WTC11 (cell line): ENCODE measurements around the gene TOR4A. TPM values are rescaled to one million over a fixed set of nuclear protein-coding genes. Genes with fewer than 3 reads are reported as not detected.

ENCODE experiments used
- ATAC-seq: fragments of 200-7000 bp; cut with Tn5 transposase; 2 replicates; pipeline ENCODE4 v1.10.0; 2021; ENCODE audit warnings: mild to moderate bottlenecking, moderate library complexity
- CTCF ChIA-PET: fragments of 300-600 bp; sonication (Branson Sonifier 250); formaldehyde crosslinking; loops from one replicate; lab custom pipeline; 2021; ENCODE audit warnings: antibody characterized with exemption; lab: Charles Lee
- POLR2A ChIA-PET: fragments of 350-600 bp; sonication (Branson Sonifier 250); formaldehyde crosslinking; loops from one replicate; lab custom pipeline; 2021; ENCODE audit warnings: antibody characterized with exemption; lab: Charles Lee
- DNase-seq: peaks from one replicate; pipeline ENCODE4 v3.0.0; 2021; ENCODE audit warnings: low spot score
- H3K27ac Mint-ChIP-seq: 2 replicates; pipeline ENCODE4 v1.8.0; 2021; ENCODE audit warnings: mixed read lengths
- H3K27me3 Mint-ChIP-seq: 2 replicates; pipeline ENCODE4 v1.8.0; 2021; ENCODE audit warnings: low read depth, mild to moderate bottlenecking, moderate library complexity, mixed read lengths
- H3K36me3 Mint-ChIP-seq: 2 replicates; pipeline ENCODE4 v1.8.0; 2021; ENCODE audit warnings: mixed read lengths
- H3K4me1 Mint-ChIP-seq: 2 replicates; pipeline ENCODE4 v1.8.0; 2022; ENCODE audit warnings: mixed read lengths
- H3K4me3 Mint-ChIP-seq: 2 replicates; pipeline ENCODE4 v1.8.0; 2021; ENCODE audit warnings: mild to moderate bottlenecking, moderate library complexity, mixed read lengths
- H3K9me3 Mint-ChIP-seq: 2 replicates; pipeline ENCODE4 v1.8.0; 2021; ENCODE audit warnings: mixed read lengths
- AFF4 ChIP-seq: sonication (generic); formaldehyde crosslinking; IDR thresholded peaks from 2 replicates; pipeline ENCODE4 v1.8.1; 2023; ENCODE audit warnings: mild to moderate bottlenecking, missing genetic modification reagents, borderline replicate concordance
- ATF6 ChIP-seq: sonication (generic); formaldehyde crosslinking; IDR thresholded peaks from 2 replicates; pipeline ENCODE4 v1.8.1; 2023; ENCODE audit warnings: mild to moderate bottlenecking, missing genetic modification reagents
- CBFB ChIP-seq: sonication (generic); formaldehyde crosslinking; IDR thresholded peaks from 2 replicates; pipeline ENCODE4 v1.8.1; 2022; ENCODE audit warnings: mild to moderate bottlenecking, low read depth, missing genetic modification reagents
- CREM ChIP-seq: sonication (generic); formaldehyde crosslinking; IDR thresholded peaks from 2 replicates; pipeline ENCODE4 v1.8.1; 2022; ENCODE audit warnings: mild to moderate bottlenecking, missing genetic modification reagents, moderate library complexity
- E2F1 ChIP-seq: sonication (generic); formaldehyde crosslinking; IDR thresholded peaks from 2 replicates; pipeline ENCODE4 v1.8.0; 2022; ENCODE audit warnings: mild to moderate bottlenecking, missing genetic modification reagents
- ESRRA ChIP-seq: sonication (generic); formaldehyde crosslinking; IDR thresholded peaks from 2 replicates; pipeline ENCODE4 v1.8.1; 2022; ENCODE audit warnings: mild to moderate bottlenecking, missing genetic modification reagents, borderline replicate concordance
- FOXJ3 ChIP-seq: sonication (generic); formaldehyde crosslinking; IDR thresholded peaks from 2 replicates; pipeline ENCODE4 v1.9.0; 2021; ENCODE audit warnings: missing genetic modification reagents, mild to moderate bottlenecking, borderline replicate concordance
- FOXP1 ChIP-seq: sonication (generic); formaldehyde crosslinking; IDR thresholded peaks from 2 replicates; pipeline ENCODE4 v1.8.0; 2022; ENCODE audit warnings: missing genetic modification reagents, mild to moderate bottlenecking, moderate library complexity, borderline replicate concordance
- FOXP4 ChIP-seq: sonication (generic); formaldehyde crosslinking; IDR thresholded peaks from 2 replicates; pipeline ENCODE4 v1.8.0; 2022; ENCODE audit warnings: mild to moderate bottlenecking, missing genetic modification reagents
- HMGXB4 ChIP-seq: sonication (generic); formaldehyde crosslinking; IDR thresholded peaks from 2 replicates; pipeline ENCODE4 v1.8.1; 2023; ENCODE audit warnings: mild to moderate bottlenecking, moderate library complexity, missing genetic modification reagents
- IRF1 ChIP-seq: sonication (generic); formaldehyde crosslinking; IDR thresholded peaks from 2 replicates; pipeline ENCODE4 v1.8.0; 2023; ENCODE audit warnings: missing genetic modification reagents
- MYBL2 ChIP-seq: sonication (generic); formaldehyde crosslinking; IDR thresholded peaks from 2 replicates; pipeline ENCODE4 v1.8.1; 2023; ENCODE audit warnings: mild to moderate bottlenecking, moderate library complexity, missing genetic modification reagents
- OVOL2 ChIP-seq: fragments of 250-450 bp; sonication (Bioruptor Pico); IDR thresholded peaks from 2 replicates; pipeline ENCODE4 v1.9.0; 2021; ENCODE audit warnings: mild to moderate bottlenecking, borderline replicate concordance
- SMAD3 ChIP-seq: sonication (generic); formaldehyde crosslinking; IDR thresholded peaks from 2 replicates; pipeline ENCODE4 v1.8.0; 2022; ENCODE audit warnings: missing genetic modification reagents, mild to moderate bottlenecking, borderline replicate concordance
- TEAD1 ChIP-seq: sonication (generic); formaldehyde crosslinking; IDR thresholded peaks from 2 replicates; pipeline ENCODE4 v1.8.0; 2022; ENCODE audit warnings: mild to moderate bottlenecking, missing genetic modification reagents
- TEAD4 ChIP-seq: sonication (generic); formaldehyde crosslinking; IDR thresholded peaks from 2 replicates; pipeline ENCODE4 v1.8.0; 2022; ENCODE audit warnings: mild to moderate bottlenecking, missing genetic modification reagents
- TP53 ChIP-seq: sonication (generic); formaldehyde crosslinking; IDR thresholded peaks from 2 replicates; pipeline ENCODE4 v1.8.1; 2023; ENCODE audit warnings: mild to moderate bottlenecking, missing genetic modification reagents
- ZBTB43 ChIP-seq: sonication (generic); formaldehyde crosslinking; IDR thresholded peaks from 2 replicates; pipeline ENCODE4 v1.8.1; 2023; ENCODE audit warnings: mild to moderate bottlenecking, missing genetic modification reagents
- ZNF121 ChIP-seq: sonication (generic); formaldehyde crosslinking; IDR thresholded peaks from 2 replicates; pipeline ENCODE4 v1.8.0; 2023; ENCODE audit warnings: missing genetic modification reagents
- ZNF219 ChIP-seq: sonication (generic); formaldehyde crosslinking; IDR thresholded peaks from 2 replicates; pipeline ENCODE4 v1.8.0; 2023; ENCODE audit warnings: missing genetic modification reagents, mild to moderate bottlenecking, borderline replicate concordance
- ZNF416 ChIP-seq: fragments of 250-450 bp; sonication (Bioruptor Pico); IDR thresholded peaks from 2 replicates; pipeline ENCODE4 v1.9.0; 2021; ENCODE audit warnings: mild to moderate bottlenecking, inconsistent platforms
- total RNA-seq: library from RNA; stranded (reverse); gene quantifications from 3 replicates; pipeline ENCODE4 v1.2.3, GENCODE V29; 2021

The TOR4A gene
- total RNA-seq, 1 experiment from 2014 or later = 7.3 TPM

GRCh38 chr9:137303893-137304382 lies 26.4 kb downstream of the TOR4A start (continued):
- no peak for TF ChIP-seq ZNF219 (CRISPR knock-in tag)
- no peak for TF ChIP-seq FOXP1 (CRISPR knock-in tag)
- no peak for TF ChIP-seq CBFB (CRISPR knock-in tag)
- no peak for TF ChIP-seq ZBTB43 (CRISPR knock-in tag)
- TF ChIP-seq OVOL2 (CRISPR knock-in tag) = no peak

- ChIA-PET CTCF (interaction anchor here (0.6 to 8.6 kb wide), 9 partner anchors 8 to 118 kb away, joined by 3 to 172 read pairs (median 5); partner anchors contain the start of genes EXD3 and NOXA1), POLR2A (interaction anchor here (0.5 kb wide), 1 partner anchor 106 kb away, joined by 3 read pairs; no protein-coding TSS in a partner anchor)
- no peak for DNase-seq
- H3K9me3 Mint-ChIP-seq = no peaks in the 10 kb centered on the region
- H3K4me3 Mint-ChIP-seq = no peak overlapping the region
- no peak overlapping the region for H3K27ac Mint-ChIP-seq
- H3K36me3 Mint-ChIP-seq = no peaks in the 10 kb centered on the region
- peaks cover 16% of the 10 kb centered on the region for H3K27me3 Mint-ChIP-seq
- peaks cover 31% of the 10 kb centered on the region for H3K4me1 Mint-ChIP-seq
- ATAC-seq = no peak
- TF ChIP-seq MYBL2 (no peak), ESRRA (CRISPR knock-in tag) (no peak), IRF1 (no peak), FOXJ3 (CRISPR knock-in tag) (no peak), AFF4 (CRISPR knock-in tag) (no peak), CREM (CRISPR knock-in tag) (no peak), FOXP4 (CRISPR knock-in tag) (no peak), SMAD3 (CRISPR knock-in tag) (no peak), TEAD1 (no peak), ZNF416 (no peak), TP53 (CRISPR knock-in tag) (no peak), HMGXB4 (CRISPR knock-in tag) (no peak), ATF6 (CRISPR knock-in tag) (no peak), ZNF121 (CRISPR knock-in tag) (no peak), TEAD4 (no peak), E2F1 (CRISPR knock-in tag) (no peak)
These were observed 27.0 kb downstream of the TOR4A start for GRCh38 chr9:137304383-137305059.
